ENCODE data around the gene CXCL8.
"Not testable (repeated sequence)": the region's sequence is repeated elsewhere in the genome, so short reads cannot be mapped to it uniquely, and the experiment has no call there.

Gene CXCL8

GRCh38 chr4:73743281-73743680 is 2.9 kb downstream of the CXCL8 start:
- no peak for DNase-seq (ENCODE audit: low read depth in 1 of 2, low spot score in 1 of 2)

GRCh38 chr4:73743795-73744194 is 3.4 kb downstream of the CXCL8 start:
- no peak for DNase-seq (ENCODE audit: low read depth in 1 of 2, low spot score in 1 of 2)

GRCh38 chr4:73744203-73744602 is 3.8 kb downstream of the CXCL8 start:
- no peak for DNase-seq (ENCODE audit: low read depth in 1 of 2, low spot score in 1 of 2)

DNA sequence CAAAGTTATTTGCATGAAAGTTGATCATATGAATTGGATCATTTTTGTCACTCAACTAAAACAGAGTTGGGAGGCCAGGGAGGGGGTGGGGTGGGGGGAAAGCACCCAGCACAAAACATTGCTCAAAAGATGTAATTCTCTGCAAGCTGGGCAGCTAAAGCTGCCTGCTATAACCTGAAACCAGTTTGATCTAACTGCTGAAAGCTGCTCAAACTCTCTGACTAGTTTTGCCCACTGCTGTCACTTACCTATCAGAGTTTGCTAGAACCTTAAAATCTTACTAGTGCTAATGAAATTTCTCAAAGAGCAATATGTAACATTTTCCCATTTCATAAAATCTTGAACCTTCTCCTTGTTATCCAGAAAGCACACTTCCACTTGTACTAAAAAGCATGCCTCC is 10.4 kb downstream of the CXCL8 start:
- DNase-seq (ENCODE audit: low read depth in 1 of 2, low spot score in 1 of 2) = no peak

DNA sequence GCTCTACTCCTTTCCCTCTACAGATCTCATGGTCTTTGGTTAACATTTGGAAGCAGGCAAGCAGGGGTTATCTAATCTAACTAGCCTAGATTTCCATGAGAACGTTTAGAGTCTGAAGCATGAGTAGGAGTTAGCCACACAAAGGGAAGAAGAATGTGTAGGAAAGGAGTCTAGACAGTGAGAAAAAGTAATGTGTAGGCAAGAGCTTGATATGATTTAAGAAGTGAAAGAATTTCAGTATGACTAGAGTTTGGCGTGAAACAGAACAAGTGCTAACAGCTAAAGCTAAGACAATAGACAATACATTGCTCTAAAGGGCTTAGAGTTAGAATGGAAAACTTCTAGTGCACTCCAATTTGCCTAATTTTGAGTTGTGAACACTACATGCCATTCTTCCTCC is 10.8 kb downstream of the CXCL8 start:
- DNase-seq (ENCODE audit: low read depth in 1 of 2, low spot score in 1 of 2) = no peak

- DNase-seq (ENCODE audit: low read depth in 1 of 2, low spot score in 1 of 2) = no peak
Measured at GRCh38 chr4:73751830-73752229, 11.5 kb downstream of the CXCL8 start.

- DNase-seq (ENCODE audit: low read depth in 1 of 2, low spot score in 1 of 2) = no peak
Measured at GRCh38 chr4:73752424-73752823, 12.1 kb downstream of the CXCL8 start.

GRCh38 chr4:73753215-73753614 is 12.8 kb downstream of the CXCL8 start:
- no peak for DNase-seq (ENCODE audit: low read depth in 1 of 2, low spot score in 1 of 2)

- DNase-seq (ENCODE audit: low read depth in 1 of 2, low spot score in 1 of 2) = no peak
Measured at GRCh38 chr4:73754934-73755333, 14.6 kb downstream of the CXCL8 start.

- DNase-seq (ENCODE audit: low read depth in 1 of 2, low spot score in 1 of 2) = no peak
Measured at GRCh38 chr4:73759357-73759756, 19.0 kb downstream of the CXCL8 start.

GRCh38 chr4:73761856-73762255 is 21.5 kb downstream of the CXCL8 start:
- no peak for DNase-seq (ENCODE audit: low read depth in 1 of 2, low spot score in 1 of 2)

DNA sequence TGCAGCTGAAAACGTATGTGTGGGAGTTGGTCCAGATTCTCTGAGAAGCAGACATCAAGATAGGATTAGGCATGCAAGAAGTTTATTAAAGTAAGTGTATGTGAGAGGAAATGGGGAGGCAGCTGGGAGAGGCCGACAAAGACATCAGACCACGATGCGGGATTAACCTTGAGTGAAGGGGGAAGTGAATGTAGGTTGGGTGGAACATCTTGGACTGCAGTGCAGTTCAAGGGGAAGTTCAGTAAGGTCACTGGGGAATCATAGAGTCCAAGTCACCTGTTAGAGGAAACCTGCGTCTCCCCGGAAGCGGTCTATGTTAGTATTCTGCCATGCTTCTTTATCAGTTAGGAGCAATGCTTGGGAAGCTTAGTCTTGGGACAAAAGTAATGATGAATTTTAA is 22.0 kb downstream of the CXCL8 start:
- no peak for DNase-seq (ENCODE audit: low read depth in 1 of 2, low spot score in 1 of 2)

DNA sequence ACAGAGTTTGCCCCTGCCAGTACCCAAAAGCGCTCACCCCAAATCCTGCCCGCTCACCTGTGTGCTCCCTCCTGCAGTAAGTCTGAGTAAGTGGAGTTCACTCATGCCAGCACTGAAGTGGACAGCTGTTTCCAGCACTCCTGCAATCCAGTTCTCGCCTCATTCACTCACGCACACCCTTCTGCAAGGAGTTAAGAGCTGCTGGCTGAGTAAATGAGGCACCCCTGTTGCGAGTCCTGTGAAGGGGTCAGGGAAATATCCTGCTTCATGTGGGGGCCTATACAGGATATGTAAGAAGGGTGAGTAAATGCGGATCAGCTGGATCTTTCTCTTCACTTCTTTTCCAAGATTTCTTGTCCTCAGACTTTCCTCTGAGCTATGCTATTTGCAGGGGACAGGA is 23.5 kb downstream of the CXCL8 start:
- no peak for DNase-seq (ENCODE audit: low read depth in 1 of 2, low spot score in 1 of 2)

- no peak for DNase-seq (ENCODE audit: low read depth in 1 of 2, low spot score in 1 of 2)
Measured at GRCh38 chr4:73764513-73764912, 24.1 kb downstream of the CXCL8 start.

GRCh38 chr4:73765296-73765695 is 24.9 kb downstream of the CXCL8 start:
- no peak for DNase-seq (ENCODE audit: low read depth in 1 of 2, low spot score in 1 of 2)

- DNase-seq (ENCODE audit: low read depth in 1 of 2, low spot score in 1 of 2) = no peak
Measured at GRCh38 chr4:73770917-73771316, 30.5 kb downstream of the CXCL8 start.

GRCh38 chr4:73772363-73772762 is 32.0 kb downstream of the CXCL8 start:
- DNase-seq (ENCODE audit: low read depth in 1 of 2, low spot score in 1 of 2) = no peak

DNA sequence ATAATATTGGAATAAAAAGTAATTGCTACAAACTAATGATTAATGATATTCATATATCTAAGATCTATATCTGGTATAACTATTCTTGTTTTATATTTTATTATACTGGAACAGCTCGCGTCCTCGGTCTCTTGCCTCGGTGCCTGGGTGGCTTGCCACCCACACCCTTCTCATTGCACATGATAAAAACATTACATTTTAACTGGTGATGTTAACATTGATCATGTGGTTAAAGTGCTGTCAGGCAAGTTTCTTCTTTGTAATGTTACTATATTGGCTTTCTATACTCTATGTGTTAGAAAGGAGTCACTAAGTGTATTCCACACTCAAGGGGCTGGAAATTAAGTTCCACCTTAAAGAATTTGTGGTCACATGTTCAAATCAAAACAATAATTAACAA is 34.0 kb downstream of the CXCL8 start:
- DNase-seq (ENCODE audit: low read depth in 1 of 2, low spot score in 1 of 2) = not testable (repeated sequence)

- DNase-seq (ENCODE audit: low read depth in 1 of 2, low spot score in 1 of 2) = no peak
Measured at GRCh38 chr4:73776321-73776729, 36.0 kb downstream of the CXCL8 start.

DNA sequence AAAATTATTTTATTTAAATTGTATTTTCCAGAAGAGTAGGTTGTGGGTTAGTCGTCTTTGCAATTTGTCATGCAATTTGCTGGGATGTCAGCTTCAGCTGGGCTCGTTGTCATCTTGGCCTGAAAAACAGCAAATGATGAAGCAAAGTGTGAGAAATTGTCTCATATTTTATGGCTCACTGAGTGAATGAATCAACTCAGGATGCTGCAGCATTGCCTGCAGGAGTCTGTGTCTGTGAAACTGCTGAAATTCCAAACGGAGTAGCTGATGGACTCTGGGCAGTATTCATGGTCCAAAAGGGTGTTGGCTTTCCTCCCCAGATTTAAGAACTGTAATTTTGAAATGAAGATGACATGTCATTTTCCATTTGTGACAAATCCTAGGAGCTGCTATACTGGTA is 37.2 kb downstream of the CXCL8 start:
- DNase-seq (ENCODE audit: low read depth in 1 of 2, low spot score in 1 of 2) = no peak

DNA sequence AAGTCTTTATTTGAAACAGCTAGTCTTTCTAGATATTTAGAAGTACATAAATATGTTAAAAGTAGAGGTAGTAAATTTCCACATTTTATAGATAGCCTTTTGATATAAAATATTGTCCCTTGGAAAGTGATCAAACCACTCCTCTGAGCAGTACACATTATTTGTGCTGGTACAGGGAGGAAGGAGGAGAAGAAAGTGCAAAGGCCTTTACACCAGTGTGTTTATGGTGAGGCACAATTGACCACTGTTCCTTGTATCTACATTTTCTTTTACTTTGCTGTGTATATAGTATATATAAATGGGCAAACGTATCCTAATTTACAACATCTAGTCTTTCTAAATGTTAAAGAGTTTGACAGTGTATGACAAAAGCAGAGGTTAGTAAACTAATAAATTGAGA is 39.9 kb downstream of the CXCL8 start:
- DNase-seq (ENCODE audit: low read depth in 1 of 2, low spot score in 1 of 2) = no peak

DNA sequence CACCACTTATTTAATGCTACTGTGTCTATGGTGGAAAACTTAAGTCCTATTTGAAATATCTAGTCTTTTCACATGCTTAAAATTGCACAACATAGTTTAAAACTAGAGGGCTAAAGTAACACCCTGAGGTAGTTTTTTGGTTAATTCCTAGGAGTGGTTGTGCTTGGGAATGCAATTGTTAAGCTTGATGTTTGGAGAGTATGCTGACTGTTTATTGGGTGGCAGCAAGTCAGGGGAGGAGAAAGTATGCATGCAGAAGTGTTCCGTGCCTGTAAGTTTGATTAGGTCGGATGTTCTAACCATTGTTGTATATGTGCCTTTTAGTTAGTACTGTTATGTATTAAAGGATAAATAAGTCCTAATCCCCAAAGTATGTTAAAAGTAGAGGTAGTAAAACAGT is 40.5 kb downstream of the CXCL8 start:
- no peak for DNase-seq (ENCODE audit: low read depth in 1 of 2, low spot score in 1 of 2)

GRCh38 chr4:73788411-73788810 is 48.0 kb downstream of the CXCL8 start:
- DNase-seq (ENCODE audit: low read depth in 1 of 2, low spot score in 1 of 2) = no peak

Data from activated CD4-positive, alpha-beta T cell treated with anti-CD3 and anti-CD28 coated beads, Interleukin-2, amount 50 U/mL, for 24 hours (primary cell).